ENCODE results near the gene MRPL4. TPM values are rescaled to one million over a fixed set of nuclear protein-coding genes. Genes with fewer than 3 reads are reported as not detected.
A peak's percentile ranks its signal among the peaks of the same experiment; 100 is the strongest.

Gene MRPL4
- total and polyA plus RNA-seq, 2 of the 13 experiments (the other 11 are each of a cell fraction or from before 2014, with no cell fraction given), result 40.6 to 42.5 TPM

GRCh38 chr19:10291554-10292205 lies 39.7 kb downstream of the MRPL4 start:
- no TSS peak for BruUV-seq (replicated peaks)
- WGBS (ENCODE audit: low lambda C conversion rate), result 0% methylated on average over 3 of the region's 49 CpGs
- Histone ChIP-seq H3K79me2 (ENCODE audit: insufficient read depth, low read length) (no peaks in the 10 kb centered on the region), H2AFZ (ENCODE audit: low read length) (no peak overlapping the region), H4K20me1 (ENCODE audit: insufficient read depth, low read length) (no peaks in the 10 kb centered on the region), H3K4me1 (ENCODE audit: insufficient read depth, low read length) (peaks cover 70% of the 10 kb centered on the region), H3K4me2 (ENCODE audit: low read depth, low read length) (peak overlapping the region; percentile 97), H3K9ac (ENCODE audit: insufficient read depth, low read depth, low read length) (peak overlapping the region; percentile 31; the same call in 1 of the 2 replicates), H3K9me3 (ENCODE audit: low read length) (no peaks in the 10 kb centered on the region), H3K27ac (ENCODE audit: extremely low read length, insufficient read depth, low read length) (no peak overlapping the region), H3K27me3 (ENCODE audit: control insufficient read depth in 1 of 2, insufficient read depth in 2 of 2, low read length in 2 of 2) (peaks cover 0 to 20% of the 10 kb centered on the region in 2 experiments; a peak in 3 of 5 replicates), H3K36me3 (replicated peaks in 1 of 2; ENCODE audit: control insufficient read depth in 1 of 2, insufficient read depth in 2 of 2, low read length in 2 of 2) (no peaks in the 10 kb centered on the region), H3K4me3 (replicated peaks in 1 of 3; ENCODE audit: insufficient read depth in 1 of 3, low read depth in 2 of 3, low read length in 3 of 3) (peak overlapping the region; percentile 52 to 79 (median 62))
- ATAC-seq (peak; percentile 1), DNase-seq (ENCODE audit: low spot score) (no peak), FAIRE-seq (no peak)
- ChIA-PET POLR2A (interaction anchor here (0.6 to 7.3 kb wide), 7 partner anchors 11 to 97 kb away, joined by 3 to 149 read pairs (median 4); partner anchors contain the start of genes ICAM1, RAVER1 and TYK2), CTCF (ENCODE audit: low intra/inter-chr PET ratio, low total read pairs) (no interaction called here)
- intact Hi-C loops (cut with micrococcal nuclease; ENCODE audit: unreplicated experiment), result loop anchor here (2.0 kb wide), 1 partner anchor 41 kb away; the partner anchor contains the start of gene RAVER1
- in situ Hi-C loops (cut with HindIII; ENCODE audit: extremely low pct_ligation_motif_present, low pct_unique_long_range_greater_than_20kb), result no loop called here
- TF ChIP-seq, protein P1, sequence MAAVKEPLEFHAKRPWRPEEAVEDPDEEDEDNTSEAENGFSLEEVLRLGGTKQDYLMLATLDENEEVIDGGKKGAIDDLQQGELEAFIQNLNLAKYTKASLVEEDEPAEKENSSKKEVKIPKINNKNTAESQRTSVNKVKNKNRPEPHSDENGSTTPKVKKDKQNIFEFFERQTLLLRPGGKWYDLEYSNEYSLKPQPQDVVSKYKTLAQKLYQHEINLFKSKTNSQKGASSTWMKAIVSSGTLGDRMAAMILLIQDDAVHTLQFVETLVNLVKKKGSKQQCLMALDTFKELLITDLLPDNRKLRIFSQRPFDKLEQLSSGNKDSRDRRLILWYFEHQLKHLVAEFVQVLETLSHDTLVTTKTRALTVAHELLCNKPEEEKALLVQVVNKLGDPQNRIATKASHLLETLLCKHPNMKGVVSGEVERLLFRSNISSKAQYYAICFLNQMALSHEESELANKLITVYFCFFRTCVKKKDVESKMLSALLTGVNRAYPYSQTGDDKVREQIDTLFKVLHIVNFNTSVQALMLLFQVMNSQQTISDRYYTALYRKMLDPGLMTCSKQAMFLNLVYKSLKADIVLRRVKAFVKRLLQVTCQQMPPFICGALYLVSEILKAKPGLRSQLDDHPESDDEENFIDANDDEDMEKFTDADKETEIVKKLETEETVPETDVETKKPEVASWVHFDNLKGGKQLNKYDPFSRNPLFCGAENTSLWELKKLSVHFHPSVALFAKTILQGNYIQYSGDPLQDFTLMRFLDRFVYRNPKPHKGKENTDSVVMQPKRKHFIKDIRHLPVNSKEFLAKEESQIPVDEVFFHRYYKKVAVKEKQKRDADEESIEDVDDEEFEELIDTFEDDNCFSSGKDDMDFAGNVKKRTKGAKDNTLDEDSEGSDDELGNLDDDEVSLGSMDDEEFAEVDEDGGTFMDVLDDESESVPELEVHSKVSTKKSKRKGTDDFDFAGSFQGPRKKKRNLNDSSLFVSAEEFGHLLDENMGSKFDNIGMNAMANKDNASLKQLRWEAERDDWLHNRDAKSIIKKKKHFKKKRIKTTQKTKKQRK (IDR thresholded peaks at IDR 0.05; ENCODE audit: low read length), result no peak
- TF ChIP-seq ZNF772 (CRISPR knock-in tag; IDR thresholded peaks at IDR 0.05) (no peak), KDM4B (CRISPR knock-in tag; IDR thresholded peaks at IDR 0.05) (no peak), ZNF501 (CRISPR knock-in tag; IDR thresholded peaks at IDR 0.05) (0 out of 2 replicates have a peak, but pooled peaks have one; percentile 59), ZFX (CRISPR knock-in tag; IDR thresholded peaks at IDR 0.05; ENCODE audit: low read depth) (peak; percentile 22; the same call in 1 of the 2 replicates), ZNF224 (CRISPR knock-in tag; IDR thresholded peaks at IDR 0.05) (no peak), SNAI1 (CRISPR knock-in tag; IDR thresholded peaks at IDR 0.05; ENCODE audit: borderline replicate concordance) (0 out of 2 replicates have a peak, but pooled peaks have one; percentile 40), NONO (IDR thresholded peaks at IDR 0.05) (no peak), NONO (CRISPR knock-in tag; conservative IDR thresholded peaks at IDR 0.05) (0 out of 2 replicates have a peak, but pooled peaks have one; percentile 26), ZNF589 (CRISPR knock-in tag; conservative IDR thresholded peaks at IDR 0.05) (0 out of 2 replicates have a peak, but pooled peaks have one; percentile 34), RBM39 (IDR thresholded peaks at IDR 0.05; ENCODE audit: low read depth, low read length, poor library complexity, severe bottlenecking) (no peak), ZMYM2 (CRISPR knock-in tag; IDR thresholded peaks at IDR 0.05) (0 out of 2 replicates have a peak, but pooled peaks have one; percentile 18), ARNTL (CRISPR knock-in tag; IDR thresholded peaks at IDR 0.05) (0 out of 2 replicates have a peak, but pooled peaks have one; percentile 17), RARA (CRISPR knock-in tag; IDR thresholded peaks at IDR 0.05) (0 out of 2 replicates have a peak, but pooled peaks have one; percentile 7), TARDBP (CRISPR knock-in tag; IDR thresholded peaks at IDR 0.05) (peak; percentile 35; the same call in 1 of the 2 replicates), HDAC6 (IDR thresholded peaks at IDR 0.05; ENCODE audit: low read depth, low read length) (no peak), ZNF761 (CRISPR knock-in tag; conservative IDR thresholded peaks at IDR 0.05) (0 out of 2 replicates have a peak, but pooled peaks have one; percentile 4), MIXL1 (CRISPR knock-in tag; IDR thresholded peaks at IDR 0.05) (no peak), MED13 (CRISPR knock-in tag; IDR thresholded peaks at IDR 0.05) (no peak), ZC3H13 (CRISPR knock-in tag; IDR thresholded peaks at IDR 0.05) (peak; percentile 55; the same call in 1 of the 2 replicates), SP4 (CRISPR knock-in tag; IDR thresholded peaks at IDR 0.05) (0 out of 2 replicates have a peak, but pooled peaks have one; percentile 76)

Measured in HepG2 (cell line).